SKM-1 treated with dmso at 0.1 percent for 144 hours (cell line): ENCODE data around the gene UTP11.
"Not testable (repeated sequence)": the region's sequence is repeated elsewhere in the genome, so short reads cannot be mapped to it uniquely, and the experiment has no call there.

ENCODE experiments used
- DNase-seq: peaks from one replicate; lab custom pipeline; 2025; ENCODE audit not compliant: unreplicated experiment; lab: John Stamatoyannopoulos, UW

UTP11 gene

DNA sequence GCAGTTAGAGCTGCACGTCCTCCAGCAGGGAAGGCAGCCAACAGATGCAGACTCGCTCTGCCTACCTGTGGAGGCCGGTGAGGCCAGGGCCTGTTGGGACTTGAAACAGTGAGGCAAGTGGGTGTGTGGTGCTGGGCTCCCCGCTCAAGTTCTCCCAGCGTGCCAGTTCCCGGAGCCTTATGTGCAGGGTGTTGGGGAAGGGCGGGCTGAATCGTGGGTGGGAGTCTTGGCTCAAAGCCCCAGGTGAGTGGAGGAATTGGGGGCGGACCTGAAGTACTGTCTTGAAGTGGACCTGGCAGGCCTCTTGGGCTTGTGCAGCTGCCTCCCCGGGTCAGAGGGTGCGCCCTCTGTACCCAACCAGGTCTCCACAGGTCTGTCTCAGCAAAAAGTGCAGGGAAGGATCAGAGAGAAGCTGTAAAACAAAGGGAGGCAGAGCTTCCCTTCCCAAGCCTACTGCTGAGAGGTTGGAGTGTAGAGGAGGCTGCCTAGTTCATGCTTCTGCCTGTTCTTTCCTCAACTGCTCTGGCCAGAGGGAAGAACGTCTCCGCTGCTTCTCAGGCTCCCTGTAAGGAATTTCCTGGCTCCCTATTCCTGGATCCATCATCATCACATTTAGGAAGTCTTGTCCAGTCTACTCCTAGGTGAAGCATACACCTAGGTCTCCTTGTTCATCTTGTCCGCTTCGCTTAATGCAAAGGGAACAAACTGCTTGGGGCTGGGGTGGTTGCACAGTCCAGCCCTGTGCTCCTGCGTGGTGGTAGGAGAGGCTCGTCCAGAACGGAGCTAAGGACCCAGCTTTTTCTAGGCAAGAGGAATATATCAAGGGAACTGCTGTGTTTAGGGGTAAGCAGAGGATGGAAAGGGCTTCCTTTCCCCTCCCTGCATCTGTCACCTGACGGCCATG, 14.9 kb downstream of the UTP11 start:
- DNase-seq, result no peak

DNA sequence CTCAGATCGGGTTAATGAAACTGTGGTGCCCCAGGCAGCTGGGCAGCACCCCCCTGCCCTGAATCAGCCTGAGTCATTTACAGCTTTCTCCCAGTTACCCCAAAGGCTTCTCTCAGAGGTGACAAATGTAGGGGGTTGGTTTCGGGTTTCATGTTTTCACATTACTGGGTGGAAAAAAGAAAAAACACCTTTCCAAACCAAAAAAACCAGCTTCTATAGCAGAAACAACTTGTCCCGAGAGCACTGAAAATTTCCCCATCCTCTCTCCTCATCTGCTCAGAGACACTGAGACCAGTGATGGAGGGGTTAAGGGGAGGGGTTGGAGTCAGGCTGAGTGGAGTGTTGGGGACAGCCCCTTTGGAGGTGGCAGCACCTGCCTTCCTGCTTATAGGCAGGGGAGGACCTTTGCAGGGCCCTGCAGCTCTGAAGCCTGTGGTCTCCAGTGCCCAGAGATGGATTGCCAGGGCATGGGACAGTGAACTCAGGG, 15.6 kb downstream of the UTP11 start:
- DNase-seq, result no peak

GRCh38 chr1:38028671-38029070, 16.1 kb downstream of the UTP11 start:
- no peak for DNase-seq

DNA sequence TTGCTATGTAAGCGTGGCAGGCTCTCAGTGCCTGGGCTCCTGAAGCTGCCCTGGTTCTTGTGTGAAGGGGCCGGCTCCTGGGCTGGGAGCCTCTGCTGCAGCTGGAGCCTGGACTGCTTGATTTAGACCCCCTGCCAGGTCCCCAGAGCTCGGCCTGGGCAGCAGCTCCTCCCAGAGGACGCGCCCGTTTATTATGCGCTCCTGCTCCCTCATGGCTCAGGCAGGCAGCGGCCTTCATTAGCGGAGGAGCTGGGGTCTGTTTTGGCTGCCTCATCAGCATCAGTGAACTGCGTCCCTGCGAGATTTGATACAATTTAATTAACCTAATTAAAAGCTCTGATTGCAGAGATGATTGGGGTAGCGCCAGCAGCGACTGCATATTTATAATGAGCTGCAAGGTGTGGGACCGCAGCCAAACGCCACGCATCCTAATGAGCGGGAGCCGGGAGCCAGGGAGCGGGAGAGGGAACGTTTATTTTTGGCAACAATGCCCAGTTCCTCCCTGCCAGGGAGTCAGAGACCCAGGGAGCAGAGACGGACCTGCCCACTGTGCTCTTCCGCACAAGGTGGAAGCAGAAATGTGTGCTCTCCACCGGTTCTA, 16.6 kb downstream of the UTP11 start:
- no peak for DNase-seq

DNA sequence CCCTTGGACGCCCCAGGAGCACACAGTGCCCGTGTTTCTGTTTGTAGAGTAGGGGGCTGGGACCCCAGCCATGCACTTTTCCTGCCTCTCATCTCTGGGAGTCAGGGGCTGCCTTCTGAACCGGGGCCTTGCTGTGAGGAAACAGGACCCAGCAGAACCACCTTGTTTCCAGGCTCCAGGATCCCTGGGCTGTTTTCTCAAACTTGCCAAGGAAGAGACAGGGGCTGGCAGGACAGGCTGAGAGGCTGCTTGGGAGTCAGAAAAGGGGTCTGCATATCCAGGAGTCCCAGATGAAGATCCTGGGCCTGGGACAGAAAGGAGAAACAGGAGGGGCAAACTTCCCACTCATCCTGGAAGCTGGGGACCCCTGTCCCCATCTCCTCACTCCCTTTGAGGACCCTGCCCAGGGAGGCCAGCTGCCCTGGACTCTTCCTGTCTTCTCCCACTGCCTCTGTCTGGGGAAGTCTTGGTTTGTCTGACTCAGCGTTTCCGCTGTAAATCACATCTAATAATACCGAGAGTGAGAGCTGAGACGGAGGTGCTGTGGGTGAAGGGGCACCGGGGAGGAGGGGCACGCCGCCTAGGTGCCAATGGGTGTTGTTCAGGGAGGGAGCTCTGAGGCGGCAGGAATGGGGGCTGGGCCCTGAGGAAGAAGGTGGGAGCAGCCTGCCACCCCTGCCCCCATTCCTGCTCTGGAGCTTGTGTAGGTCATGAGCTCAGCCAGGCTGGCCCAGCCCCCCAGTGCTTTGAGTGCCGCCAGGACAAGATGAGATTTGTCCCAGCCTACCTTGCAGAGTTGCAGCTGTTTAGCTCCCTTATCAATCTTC, 17.4 kb downstream of the UTP11 start:
- no peak for DNase-seq

GRCh38 chr1:38030596-38031512, 18.3 kb downstream of the UTP11 start:
- no peak for DNase-seq

- no peak for DNase-seq
Observed at GRCh38 chr1:38031513-38031866, 19.0 kb downstream of the UTP11 start.

- DNase-seq, result not testable (repeated sequence)
Observed at GRCh38 chr1:38032992-38033391, 20.5 kb downstream of the UTP11 start.

GRCh38 chr1:38034871-38035270, 22.3 kb downstream of the UTP11 start:
- no peak for DNase-seq

- DNase-seq, result no peak
Observed at GRCh38 chr1:38037221-38037939, 24.8 kb downstream of the UTP11 start.

DNA sequence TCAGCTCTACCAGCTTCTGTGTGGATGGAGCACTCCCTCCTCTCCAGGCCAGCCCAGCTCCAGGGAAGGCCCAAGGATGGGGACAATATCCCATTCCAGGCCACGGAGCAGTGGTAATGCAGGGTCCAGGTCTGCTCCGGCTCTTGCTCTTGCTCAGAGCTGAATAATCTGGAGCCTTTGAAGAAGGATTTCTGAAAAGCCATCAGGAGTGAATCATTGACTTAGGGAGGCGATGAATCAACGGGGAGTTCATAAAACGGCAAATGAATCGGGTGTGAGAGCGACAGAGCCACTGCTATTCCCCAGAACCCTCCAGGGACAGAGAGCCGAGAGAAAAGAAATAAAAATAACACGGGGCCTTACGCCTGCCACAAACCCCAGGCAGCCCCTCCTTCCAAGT, 26.3 kb downstream of the UTP11 start:
- no peak for DNase-seq

DNA sequence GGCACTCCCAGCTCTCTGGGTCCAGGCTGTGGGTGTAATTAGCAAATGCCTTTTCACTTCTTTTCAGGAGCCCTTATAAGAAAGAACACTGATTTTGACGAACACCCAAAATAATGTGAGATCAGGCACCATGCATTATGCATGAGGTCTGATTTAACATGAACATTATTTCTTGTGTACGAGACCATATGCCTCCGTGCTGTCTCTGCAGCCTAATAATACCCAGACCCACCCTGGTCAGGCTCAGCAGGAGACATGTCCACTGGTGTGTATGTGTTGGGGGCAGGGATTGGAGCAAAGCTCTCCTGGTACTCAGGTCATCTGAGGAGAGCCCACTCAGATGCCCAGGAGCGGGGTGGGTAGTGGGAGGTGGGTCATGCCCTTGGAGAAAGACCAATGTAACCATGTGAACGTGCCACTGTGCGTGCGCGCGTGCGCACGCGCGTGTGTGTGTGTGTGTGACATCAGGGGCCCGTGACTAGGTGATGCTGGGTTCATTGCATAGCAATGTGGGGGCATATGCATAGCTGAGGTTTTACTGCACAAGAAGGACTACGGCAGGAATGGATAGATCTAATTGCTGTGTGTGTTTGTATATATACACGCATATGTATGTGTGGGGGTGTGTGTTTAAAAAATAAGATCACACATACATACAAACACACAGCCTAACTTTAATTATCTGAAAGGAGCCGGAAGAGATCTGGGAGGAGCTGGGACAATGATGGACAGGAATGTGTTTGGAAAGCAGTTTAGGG, 27.0 kb downstream of the UTP11 start:
- no peak for DNase-seq

DNA sequence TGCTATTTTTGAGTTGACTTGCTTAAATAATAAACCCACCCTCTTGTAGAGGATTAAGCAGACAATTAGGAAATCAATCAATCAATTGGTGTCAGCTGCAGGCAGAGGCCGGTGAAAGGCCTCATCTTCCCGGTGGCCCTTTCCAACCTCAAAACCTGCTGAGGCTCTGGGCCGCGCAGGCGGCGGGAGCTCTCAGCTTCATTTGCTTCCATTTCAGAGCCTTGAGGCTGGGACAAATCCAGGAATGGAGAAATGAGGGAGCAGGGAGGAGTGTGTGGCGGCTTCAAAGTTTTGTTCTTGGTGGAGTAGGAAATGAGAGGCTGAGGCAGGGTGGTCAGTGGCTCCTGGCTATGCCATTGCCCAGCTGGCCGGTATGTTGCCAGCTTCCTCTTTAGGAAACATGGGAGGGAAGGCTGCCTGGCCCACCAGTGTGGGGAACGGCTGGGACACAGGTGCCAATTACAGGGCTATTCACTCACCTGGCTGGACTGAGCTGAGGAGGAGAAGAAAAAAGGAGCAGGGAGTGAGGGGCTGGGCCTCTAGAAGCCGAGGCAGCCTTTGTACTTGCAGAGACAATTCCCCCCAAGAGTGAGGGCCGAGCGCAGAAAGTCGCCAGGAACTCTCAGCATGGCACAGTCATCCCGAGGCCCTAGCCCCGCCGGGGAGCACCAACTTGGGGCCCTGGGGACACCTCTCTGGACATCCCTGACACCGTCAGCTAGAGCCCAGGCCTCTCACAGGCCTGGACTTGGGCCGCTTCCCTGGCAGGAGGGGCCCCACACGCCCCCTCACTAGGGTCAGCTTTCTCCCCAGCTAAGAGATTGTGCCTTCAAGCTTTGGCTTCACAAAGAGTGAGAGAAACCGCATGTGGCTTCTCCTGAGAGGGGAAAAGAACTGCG, 29.7 kb downstream of the UTP11 start:
- no peak for DNase-seq

DNA sequence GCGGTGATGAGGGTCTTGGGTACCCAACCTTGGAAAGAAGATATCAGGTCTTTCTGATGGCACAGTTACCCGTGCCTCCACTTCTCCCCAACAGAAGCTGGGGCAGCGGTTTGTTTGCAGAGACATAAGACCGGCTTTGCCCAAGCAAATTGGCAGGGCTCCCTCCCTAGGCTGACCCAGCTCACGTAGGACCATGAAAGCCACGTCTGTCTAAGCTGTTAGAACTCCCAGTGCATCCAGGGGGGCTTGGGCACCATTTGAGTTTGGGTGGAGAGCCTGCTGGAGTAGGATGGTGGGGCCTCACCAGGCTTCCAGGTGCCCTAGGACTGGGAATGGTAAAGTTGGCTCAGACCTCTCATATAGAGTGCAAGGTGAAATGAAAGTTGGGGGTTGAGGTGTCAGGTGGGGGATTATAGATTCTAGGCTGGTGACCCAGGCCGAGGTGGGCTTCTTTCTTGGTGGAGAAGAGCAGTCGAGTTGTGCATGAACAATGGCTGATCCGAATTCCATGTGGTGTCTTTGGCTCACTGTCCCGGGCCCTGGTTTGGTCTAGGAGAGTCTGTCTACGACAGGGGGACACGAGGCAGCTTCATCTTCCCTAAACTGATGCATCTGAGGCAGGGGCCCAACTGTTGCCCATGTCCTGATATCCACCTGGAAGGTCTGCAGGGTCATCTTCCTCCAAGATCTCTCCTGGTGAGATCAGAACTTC, 30.7 kb downstream of the UTP11 start:
- DNase-seq, result no peak

- DNase-seq, result no peak
Observed at GRCh38 chr1:38044221-38045215, 32.0 kb downstream of the UTP11 start.
